Stimulated activated CD4-positive, alpha-beta T cell treated with anti-CD3 and anti-CD28 coated beads, Interleukin-12 subunit alpha, Interleukin-12 subunit beta, amount 100 ng/mL, for 24 hours (primary cell): ENCODE measurements around the gene AMPH.

Experiments used
- DNase-seq, 2 experiments: peaks; one replicate each; pipeline ENCODE4 v3.0.0-alpha.2; 2020; ENCODE audit warnings: low read depth in 2 of 2

AMPH gene

GRCh38 chr7:38542156-38542555 is 89.0 kb downstream of the AMPH start:
- DNase-seq: no peak

GRCh38 chr7:38541440-38541839 is 89.7 kb downstream of the AMPH start:
- no peak for DNase-seq

GRCh38 chr7:38539477-38540081 is 91.6 kb downstream of the AMPH start:
- no peak for DNase-seq

GRCh38 chr7:38535073-38535472 is 96.1 kb downstream of the AMPH start:
- no peak for DNase-seq

GRCh38 chr7:38525857-38526256 is 105.3 kb downstream of the AMPH start:
- no peak for DNase-seq

- no peak for DNase-seq
Observed at GRCh38 chr7:38524786-38525185, 106.4 kb downstream of the AMPH start.

GRCh38 chr7:38520741-38521140 is 110.4 kb downstream of the AMPH start:
- no peak for DNase-seq

GRCh38 chr7:38518541-38518940 is 112.6 kb downstream of the AMPH start:
- DNase-seq: no peak

GRCh38 chr7:38512704-38513103 is 118.5 kb downstream of the AMPH start:
- DNase-seq: no peak

- DNase-seq: no peak
Observed at GRCh38 chr7:38512291-38512690, 118.9 kb downstream of the AMPH start.

- DNase-seq: no peak
Observed at GRCh38 chr7:38507384-38507783, 123.8 kb downstream of the AMPH start.

GRCh38 chr7:38506756-38507155 is 124.4 kb downstream of the AMPH start:
- DNase-seq: no peak

GRCh38 chr7:38506004-38506403 is 125.2 kb downstream of the AMPH start:
- no peak for DNase-seq

- DNase-seq: no peak
Observed at GRCh38 chr7:38504684-38505083, 126.5 kb downstream of the AMPH start.

- DNase-seq: no peak
Observed at GRCh38 chr7:38502848-38503247, 128.3 kb downstream of the AMPH start.

GRCh38 chr7:38502289-38502688 is 128.9 kb downstream of the AMPH start:
- DNase-seq: no peak

- DNase-seq: no peak
Observed at GRCh38 chr7:38492010-38492409, 139.2 kb downstream of the AMPH start.

- DNase-seq: no peak
Observed at GRCh38 chr7:38482521-38482920, 148.7 kb downstream of the AMPH start.

GRCh38 chr7:38481401-38481800 is 149.8 kb downstream of the AMPH start:
- DNase-seq: no peak

GRCh38 chr7:38478404-38478803 is 152.8 kb downstream of the AMPH start:
- no peak for DNase-seq

- no peak for DNase-seq
Observed at GRCh38 chr7:38477333-38477732, 153.8 kb downstream of the AMPH start.

- no peak for DNase-seq
Observed at GRCh38 chr7:38476764-38477163, 154.4 kb downstream of the AMPH start.

GRCh38 chr7:38465956-38466355 is 165.2 kb downstream of the AMPH start:
- DNase-seq: no peak
